ENCODE measurements around the gene FAM193A.

DNA sequence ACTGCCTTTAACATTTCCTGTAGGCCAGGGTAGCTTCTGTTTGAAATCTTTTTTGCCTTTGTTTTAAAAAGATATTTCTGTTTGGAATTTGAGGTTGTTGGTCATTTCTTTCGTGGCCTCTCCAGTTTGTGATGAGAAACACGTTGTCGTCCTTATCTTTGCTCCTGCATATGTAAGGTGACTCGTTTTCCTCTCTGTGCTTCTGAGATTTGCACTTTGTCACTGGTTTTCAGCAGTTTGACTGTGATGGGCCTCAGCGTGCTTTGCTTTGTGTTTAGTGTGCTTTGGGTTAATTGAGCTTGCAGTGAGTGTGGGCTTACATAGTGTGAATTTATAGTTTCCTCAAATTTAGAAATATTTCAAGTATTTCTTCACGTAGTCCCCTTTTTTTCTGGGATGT, 81.5 kb downstream of the FAM193A start:
- TF ChIP-seq, protein P1, sequence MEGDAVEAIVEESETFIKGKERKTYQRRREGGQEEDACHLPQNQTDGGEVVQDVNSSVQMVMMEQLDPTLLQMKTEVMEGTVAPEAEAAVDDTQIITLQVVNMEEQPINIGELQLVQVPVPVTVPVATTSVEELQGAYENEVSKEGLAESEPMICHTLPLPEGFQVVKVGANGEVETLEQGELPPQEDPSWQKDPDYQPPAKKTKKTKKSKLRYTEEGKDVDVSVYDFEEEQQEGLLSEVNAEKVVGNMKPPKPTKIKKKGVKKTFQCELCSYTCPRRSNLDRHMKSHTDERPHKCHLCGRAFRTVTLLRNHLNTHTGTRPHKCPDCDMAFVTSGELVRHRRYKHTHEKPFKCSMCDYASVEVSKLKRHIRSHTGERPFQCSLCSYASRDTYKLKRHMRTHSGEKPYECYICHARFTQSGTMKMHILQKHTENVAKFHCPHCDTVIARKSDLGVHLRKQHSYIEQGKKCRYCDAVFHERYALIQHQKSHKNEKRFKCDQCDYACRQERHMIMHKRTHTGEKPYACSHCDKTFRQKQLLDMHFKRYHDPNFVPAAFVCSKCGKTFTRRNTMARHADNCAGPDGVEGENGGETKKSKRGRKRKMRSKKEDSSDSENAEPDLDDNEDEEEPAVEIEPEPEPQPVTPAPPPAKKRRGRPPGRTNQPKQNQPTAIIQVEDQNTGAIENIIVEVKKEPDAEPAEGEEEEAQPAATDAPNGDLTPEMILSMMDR (IDR thresholded peaks at IDR 0.05) = no peak
- TF ChIP-seq EP300 (IDR thresholded peaks at IDR 0.05; ENCODE audit: borderline replicate concordance in 1 of 2, low read depth in 1 of 2, low read length in 1 of 2) (no peak), TAF1 (IDR thresholded peaks at IDR 0.05; ENCODE audit: borderline replicate concordance, low read depth, low read length) (no peak), EZH2phosphoT487 (IDR thresholded peaks at IDR 0.05; ENCODE audit: borderline replicate concordance, low read depth) (no peak), RFX5 (IDR thresholded peaks at IDR 0.05; ENCODE audit: low read length) (no peak), RAD21 (IDR thresholded peaks at IDR 0.05; ENCODE audit: low read length) (no peak), YY1 (IDR thresholded peaks at IDR 0.05; ENCODE audit: low read depth) (no peak)
- TF ChIP-seq, protein P2, sequence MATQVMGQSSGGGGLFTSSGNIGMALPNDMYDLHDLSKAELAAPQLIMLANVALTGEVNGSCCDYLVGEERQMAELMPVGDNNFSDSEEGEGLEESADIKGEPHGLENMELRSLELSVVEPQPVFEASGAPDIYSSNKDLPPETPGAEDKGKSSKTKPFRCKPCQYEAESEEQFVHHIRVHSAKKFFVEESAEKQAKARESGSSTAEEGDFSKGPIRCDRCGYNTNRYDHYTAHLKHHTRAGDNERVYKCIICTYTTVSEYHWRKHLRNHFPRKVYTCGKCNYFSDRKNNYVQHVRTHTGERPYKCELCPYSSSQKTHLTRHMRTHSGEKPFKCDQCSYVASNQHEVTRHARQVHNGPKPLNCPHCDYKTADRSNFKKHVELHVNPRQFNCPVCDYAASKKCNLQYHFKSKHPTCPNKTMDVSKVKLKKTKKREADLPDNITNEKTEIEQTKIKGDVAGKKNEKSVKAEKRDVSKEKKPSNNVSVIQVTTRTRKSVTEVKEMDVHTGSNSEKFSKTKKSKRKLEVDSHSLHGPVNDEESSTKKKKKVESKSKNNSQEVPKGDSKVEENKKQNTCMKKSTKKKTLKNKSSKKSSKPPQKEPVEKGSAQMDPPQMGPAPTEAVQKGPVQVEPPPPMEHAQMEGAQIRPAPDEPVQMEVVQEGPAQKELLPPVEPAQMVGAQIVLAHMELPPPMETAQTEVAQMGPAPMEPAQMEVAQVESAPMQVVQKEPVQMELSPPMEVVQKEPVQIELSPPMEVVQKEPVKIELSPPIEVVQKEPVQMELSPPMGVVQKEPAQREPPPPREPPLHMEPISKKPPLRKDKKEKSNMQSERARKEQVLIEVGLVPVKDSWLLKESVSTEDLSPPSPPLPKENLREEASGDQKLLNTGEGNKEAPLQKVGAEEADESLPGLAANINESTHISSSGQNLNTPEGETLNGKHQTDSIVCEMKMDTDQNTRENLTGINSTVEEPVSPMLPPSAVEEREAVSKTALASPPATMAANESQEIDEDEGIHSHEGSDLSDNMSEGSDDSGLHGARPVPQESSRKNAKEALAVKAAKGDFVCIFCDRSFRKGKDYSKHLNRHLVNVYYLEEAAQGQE (IDR thresholded peaks at IDR 0.05; ENCODE audit: low read depth, low read length) = no peak

All from SK-N-SH (cell line).